Psoas muscle (tissue), 8 donors: Measurements from ENCODE around the gene VDAC1. TPM values are rescaled to one million over a fixed set of nuclear protein-coding genes. Genes with fewer than 3 reads are reported as not detected.
"Not testable (repeated sequence)": the region's sequence is repeated elsewhere in the genome, so short reads cannot be mapped to it uniquely, and the experiment has no call there.

Source experiments
- ATAC-seq, 4 donors: fragments of 200-7000 bp; cut with Tn5 transposase; one replicate each; pipeline ENCODE4 v1.9.1; 2020; ENCODE audit warnings: moderate library complexity in 3 of 4, mild to moderate bottlenecking in 2 of 4
- DNase-seq, 2 donors: peaks; one replicate each; pipeline ENCODE4 v3.0.0-alpha.2; 2020
- H3K27ac ChIP-seq: fragments of 200-600 bp; one replicate; pipeline ENCODE4 v1.8.0; 2022
- H3K27me3 ChIP-seq, 3 donors: fragments of 200-600 bp in 1 of 3; one replicate each; pipeline versions ENCODE4 v1.6.1 to v1.8.0; 2013 to 2022; ENCODE audit warnings: low read length in 2 of 3, mild to moderate bottlenecking in 2 of 3, moderate library complexity in 1 of 3; ENCODE audit not compliant: insufficient read depth in 3 of 3
- H3K36me3 ChIP-seq, 2 donors: fragments of 200-600 bp in 1 of 2; one replicate each; pipeline versions ENCODE4 v1.6.1 to v1.8.0; 2013 to 2022; ENCODE audit warnings: low read depth in 1 of 2, mild to moderate bottlenecking in 1 of 2, moderate library complexity in 1 of 2; ENCODE audit not compliant: insufficient read depth in 1 of 2
- H3K4me1 ChIP-seq: fragments of 200-600 bp; one replicate; pipeline ENCODE4 v1.8.0; 2022
- H3K4me3 ChIP-seq: fragments of 200-600 bp; one replicate; pipeline ENCODE4 v1.8.0; 2022; ENCODE audit warnings: mild to moderate bottlenecking
- H3K9me3 ChIP-seq: fragments of 200-600 bp; one replicate; pipeline ENCODE4 v1.8.0; 2022
- CTCF ChIP-seq: fragments of 200-600 bp; IDR thresholded peaks from one replicate; pipeline ENCODE4 v1.8.0; 2022; ENCODE audit warnings: antibody characterized with exemption
- WGBS, 3 donors: extraction: QIAGEN DNeasy Blood & Tissue Kit; methylation state at CpG; one replicate each; pipeline versions ENCODE4 v1.1.6 to v1.1.7; 2013; 5-methylcytosine and 5-hydroxymethylcytosine counted together
- intact Hi-C, 2 donors: fragments of 100-400 bp; cut with DNase I; formaldehyde crosslinking; loops; one replicate each; pipeline versions ENCODE4 v1.11.0 to v1.14.2; 2022
- polyA plus RNA-seq, 3 donors: library from polyadenylated mRNA; stranded (reverse); fragments of 200-250 nt; gene quantifications; one replicate each; pipeline ENCODE4 v1.2.3, GENCODE V29; 2013
- total RNA-seq, 4 donors: library from RNA; stranded (reverse); fragmentation: NEBNext Ultra II Directional in 2 of 4; extraction: Animal tissue kit (Norgen Biotek cat#: 25700) in 2 of 4; gene quantifications; one replicate each; pipeline versions ENCODE4 v1.2.1 to v1.2.4, GENCODE V29; 2021 to 2023
- donor health status: healthy with polysubstance abuse.
- donor health status: DM: no; HTN: no; CAD: no; lungs with moderate emphysema.
- donor health status: Bipolar disorder and iron deficiency.
- donor health status: healthy.
- donor health status: DM: yes; HTN: yes; CAD: no.
- donor health status: DM: no; HTN: no; CAD: no.
- donor health status: DM: no; HTN: no; CAD: no.
- donor health status: DM: yes; HTN: yes; CAD: no.

The VDAC1 gene
- total and polyA plus RNA-seq, 7 donors: 389 to 592 (median 525) TPM

DNA sequence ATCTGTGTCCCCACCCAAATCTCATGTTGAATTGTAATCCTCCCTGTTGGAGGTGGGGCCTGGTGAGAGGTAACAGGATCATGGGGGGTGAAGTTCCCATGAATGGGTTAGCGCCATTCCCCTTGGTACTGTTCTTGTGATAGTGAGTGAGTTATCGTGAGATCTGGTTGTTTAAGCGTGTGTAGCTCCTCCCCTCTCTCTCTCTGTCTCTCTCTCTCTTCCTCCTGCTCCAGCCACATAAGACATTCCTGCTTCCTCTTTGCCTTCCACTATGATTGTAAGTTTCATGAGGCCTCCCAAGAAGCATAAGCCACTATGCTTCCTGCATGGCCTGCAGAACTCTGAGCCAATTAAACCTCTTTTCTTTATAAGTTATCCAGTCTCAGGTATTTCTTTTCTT lies 65.1 kb downstream of the VDAC1 start:
- TF ChIP-seq CTCF: no peak
- Histone ChIP-seq H3K27ac (no peak overlapping the region), H3K4me1 (no peaks in the 10 kb centered on the region), H3K36me3 (no peaks in the 10 kb centered on the region), H3K9me3 (no peaks in the 10 kb centered on the region), H3K27me3 (no peaks in the 10 kb centered on the region), H3K4me3 (no peak overlapping the region)
- intact Hi-C loops: loop anchor here in 1 of 2 donors (5.0 to 10.0 kb wide), 2 partner anchors 515 to 827 kb away; no protein-coding TSS in a partner anchor
- DNase-seq (no peak), ATAC-seq (no peak)
- WGBS, 3 donors: 93 to 100% (median 95%) methylated on average over 3 of the region's 3 CpGs

- Histone ChIP-seq H3K27me3 (no peaks in the 10 kb centered on the region), H3K27ac (no peak overlapping the region), H3K9me3 (no peaks in the 10 kb centered on the region), H3K4me1 (no peaks in the 10 kb centered on the region), H3K4me3 (no peak overlapping the region), H3K36me3 (no peaks in the 10 kb centered on the region)
- WGBS, 3 donors: 74 to 84% (median 82%) methylated on average over 3 of the region's 3 CpGs
- intact Hi-C loops: no loop called here
- ATAC-seq (no peak), DNase-seq (no peak)
- no peak for TF ChIP-seq CTCF
Observed at GRCh38 chr5:133938929-133939328, 65.8 kb downstream of the VDAC1 start.

- intact Hi-C loops: no loop called here
- Histone ChIP-seq H3K4me3 (no peak overlapping the region), H3K27ac (no peak overlapping the region), H3K4me1 (no peaks in the 10 kb centered on the region), H3K9me3 (no peaks in the 10 kb centered on the region), H3K36me3 (no peaks in the 10 kb centered on the region), H3K27me3 (no peaks in the 10 kb centered on the region)
- no peak for DNase-seq
- WGBS, 3 donors: 60 to 67% (median 62%) methylated on average over 6 of the region's 6 CpGs
- ATAC-seq: no peak
- TF ChIP-seq CTCF: no peak
Observed at GRCh38 chr5:133938039-133938821, 66.5 kb downstream of the VDAC1 start.

GRCh38 chr5:133937628-133938027 lies 67.1 kb downstream of the VDAC1 start:
- ATAC-seq, H3K4me1 ChIP-seq, H3K9me3 ChIP-seq, H3K4me3 ChIP-seq, DNase-seq, intact Hi-C loops, H3K27me3 ChIP-seq, H3K27ac ChIP-seq, H3K36me3 ChIP-seq: not testable (repeated sequence)
- WGBS, 3 donors: 95 to 97% (median 96%) methylated on average over 3 of the region's 3 CpGs

GRCh38 chr5:133936651-133937015 lies 68.1 kb downstream of the VDAC1 start:
- intact Hi-C loops: no loop called here

GRCh38 chr5:133935991-133936650 lies 68.7 kb downstream of the VDAC1 start:
- intact Hi-C loops, H3K4me3 ChIP-seq, H3K36me3 ChIP-seq, H3K27me3 ChIP-seq, H3K9me3 ChIP-seq, ATAC-seq, H3K27ac ChIP-seq, H3K4me1 ChIP-seq, DNase-seq: not testable (repeated sequence)
- WGBS, 3 donors: 92 to 96% (median 95%) methylated on average over 10 of the region's 10 CpGs

More at GRCh38 chr5:133936651-133937015, 68.1 kb downstream of the VDAC1 start:
- H3K4me3 ChIP-seq: no peak overlapping the region
- H3K4me1 ChIP-seq: no peaks in the 10 kb centered on the region
- no peaks in the 10 kb centered on the region for H3K36me3 ChIP-seq
- no peak for TF ChIP-seq CTCF
- no peak overlapping the region for H3K27ac ChIP-seq
- no peaks in the 10 kb centered on the region for H3K27me3 ChIP-seq
- WGBS, 3 donors: 73 to 80% (median 75%) methylated on average over 3 of the region's 3 CpGs
- ATAC-seq: no peak
- DNase-seq: no peak
- no peaks in the 10 kb centered on the region for H3K9me3 ChIP-seq
